GM18951 (cell line): ENCODE measurements around the gene TUBA4A.

ENCODE experiments used
- POLR2A ChIP-seq: IDR thresholded peaks from 4 replicates; pipeline ENCODE4 v1.6.1; 2011; ENCODE audit warnings: mild to moderate bottlenecking; ENCODE audit not compliant: insufficient read length, insufficient read depth; ENCODE audit errors: extremely low read depth
- in situ Hi-C: fragments of 300-500 bp; cut with MboI; formaldehyde crosslinking; loops from one replicate; pipeline ENCODE4 v1.12.0; 2022; ENCODE audit warnings: low sequenced_read_pairs, mixed read lengths, inconsistent platforms; ENCODE audit not compliant: unreplicated experiment

Gene TUBA4A

GRCh38 chr2:219223831-219224610 lies 29.7 kb downstream of the TUBA4A start:
- in situ Hi-C loops = no loop called here
- no peak for TF ChIP-seq POLR2A

GRCh38 chr2:219221957-219222518 lies 31.7 kb downstream of the TUBA4A start:
- TF ChIP-seq POLR2A = no peak
- in situ Hi-C loops = no loop called here

DNA sequence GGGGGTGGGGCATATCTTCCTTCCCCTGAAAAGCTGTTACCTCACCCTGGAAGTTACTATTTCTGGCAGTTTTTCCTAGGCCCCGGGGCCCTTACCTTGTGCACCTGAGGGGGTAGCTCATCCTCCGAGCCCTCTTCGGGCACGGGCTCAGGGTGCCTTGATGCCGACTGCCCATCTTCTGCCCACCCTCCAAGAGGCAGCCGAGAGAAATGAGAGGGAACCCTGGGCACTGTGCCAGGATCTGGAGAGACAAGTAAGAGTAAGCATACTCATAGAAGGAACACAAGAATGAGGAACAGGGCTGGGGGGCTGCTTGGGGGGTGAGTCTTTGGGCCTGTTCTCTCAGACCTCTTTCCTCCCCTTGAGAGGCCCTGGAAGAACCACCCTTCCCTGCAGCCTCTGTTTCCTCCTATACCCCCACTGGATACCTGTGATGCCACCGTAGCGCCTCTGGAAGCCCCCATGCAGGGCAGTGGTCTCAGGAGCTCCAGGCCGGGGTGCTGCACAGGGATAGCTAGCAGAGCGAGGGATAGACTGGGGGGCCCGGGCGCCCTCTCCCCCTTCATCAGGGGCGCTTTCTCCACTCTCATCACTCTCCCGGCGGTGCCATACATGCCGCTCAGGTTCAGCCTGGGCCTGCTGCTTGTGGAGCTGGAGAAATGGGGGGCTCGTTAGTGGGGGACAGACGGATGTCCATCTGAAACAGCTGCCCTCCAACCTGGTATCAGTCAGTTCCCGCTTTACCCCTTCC lies 32.9 kb downstream of the TUBA4A start:
- TF ChIP-seq POLR2A = no peak
- in situ Hi-C loops = no loop called here

- in situ Hi-C loops = no loop called here
- TF ChIP-seq POLR2A = no peak
Measured at GRCh38 chr2:219219784-219220532, 33.8 kb downstream of the TUBA4A start.

GRCh38 chr2:219218732-219219701 lies 34.7 kb downstream of the TUBA4A start, which contains the start of gene ABCB6:
Gene ABCB6, minus strand, starts transcription at chr2:219218958. Its CDS starts 285 bp downstream, at chr2:219218673.
- in situ Hi-C loops = no loop called here
- peak; percentile 93 for TF ChIP-seq POLR2A

DNA sequence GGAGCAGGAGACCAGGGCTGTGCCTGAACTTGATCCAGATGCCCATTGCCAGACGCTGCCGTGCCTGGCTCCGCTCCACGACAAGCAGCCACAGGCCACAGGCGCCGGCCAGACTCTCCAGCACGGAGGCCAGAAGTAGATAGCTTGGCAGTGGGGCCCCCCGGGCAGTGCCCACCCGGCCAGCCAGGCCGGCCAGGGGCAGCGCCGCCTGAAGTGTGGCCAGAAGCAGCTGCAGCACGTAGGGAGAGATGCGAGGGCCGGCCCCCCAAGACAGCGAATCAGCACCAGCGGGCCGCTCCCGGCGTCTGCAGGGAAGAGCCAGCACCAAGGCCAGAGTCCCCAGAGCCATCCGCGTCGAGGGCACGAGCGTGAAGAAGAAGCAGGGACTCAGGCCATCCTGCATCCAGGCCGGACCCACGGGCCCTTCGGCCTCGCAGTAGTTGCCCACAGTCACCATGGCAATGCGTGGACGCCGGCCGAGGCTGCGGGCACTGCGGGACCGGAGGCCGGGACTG lies 35.4 kb downstream of the TUBA4A start:
- in situ Hi-C loops = no loop called here
- no peak for TF ChIP-seq POLR2A

DNA sequence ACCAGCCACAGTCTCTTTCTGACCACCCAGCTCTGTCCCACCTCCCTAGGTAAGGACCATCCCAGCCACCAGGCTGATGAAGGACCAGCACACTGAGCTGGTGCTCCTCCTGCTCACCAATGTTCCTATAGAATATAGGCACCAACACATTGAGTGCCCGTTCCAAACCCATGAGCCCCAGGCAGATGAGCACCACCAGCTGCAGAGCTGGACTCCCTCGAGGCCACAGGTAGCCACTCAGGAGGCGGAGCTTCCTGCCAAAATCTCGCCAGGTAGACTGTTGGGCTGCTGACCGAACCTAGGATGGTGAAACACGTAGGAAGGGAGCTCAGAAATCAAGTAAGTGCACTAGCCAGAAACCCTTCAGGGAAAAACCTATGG lies 37.2 kb downstream of the TUBA4A start:
- in situ Hi-C loops = no loop called here

GRCh38 chr2:219215871-219216534 lies 37.7 kb downstream of the TUBA4A start:
- in situ Hi-C loops = no loop called here
- TF ChIP-seq POLR2A = no peak

More for the DNA sequence above, 37.2 kb downstream of the TUBA4A start:
- TF ChIP-seq POLR2A = no peak

GRCh38 chr2:219214786-219215185 lies 38.9 kb downstream of the TUBA4A start:
- in situ Hi-C loops = loop anchor here (5.0 kb wide), 1 partner anchor 52 kb away; the partner anchor contains the start of gene NHEJ1
- no peak for TF ChIP-seq POLR2A

DNA sequence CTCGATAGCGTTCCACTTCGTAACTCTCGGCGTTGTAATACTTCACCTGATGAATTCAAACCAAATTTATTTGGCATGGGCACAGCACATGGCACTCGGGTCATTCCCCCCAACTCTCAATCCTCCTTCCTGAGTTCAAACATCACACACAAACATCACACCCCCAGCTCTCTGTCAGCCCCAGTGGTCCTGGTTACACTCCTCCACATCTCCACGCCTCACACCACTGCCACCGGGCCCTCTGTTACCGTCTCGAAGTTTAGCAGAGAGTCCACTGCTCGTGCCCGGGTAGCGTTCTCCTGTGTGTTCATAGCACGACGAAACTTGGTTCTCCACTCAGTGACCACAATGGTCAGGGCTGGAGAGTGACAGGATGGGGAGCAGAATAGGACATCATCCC lies 39.6 kb downstream of the TUBA4A start:
- in situ Hi-C loops = loop anchor here (5.0 kb wide), 1 partner anchor 52 kb away; the partner anchor contains the start of gene NHEJ1
- no peak for TF ChIP-seq POLR2A

GRCh38 chr2:219213486-219214071 lies 40.1 kb downstream of the TUBA4A start:
- in situ Hi-C loops = loop anchor here (5.0 kb wide), 1 partner anchor 51 kb away; the partner anchor contains the start of gene NHEJ1
- no peak for TF ChIP-seq POLR2A

DNA sequence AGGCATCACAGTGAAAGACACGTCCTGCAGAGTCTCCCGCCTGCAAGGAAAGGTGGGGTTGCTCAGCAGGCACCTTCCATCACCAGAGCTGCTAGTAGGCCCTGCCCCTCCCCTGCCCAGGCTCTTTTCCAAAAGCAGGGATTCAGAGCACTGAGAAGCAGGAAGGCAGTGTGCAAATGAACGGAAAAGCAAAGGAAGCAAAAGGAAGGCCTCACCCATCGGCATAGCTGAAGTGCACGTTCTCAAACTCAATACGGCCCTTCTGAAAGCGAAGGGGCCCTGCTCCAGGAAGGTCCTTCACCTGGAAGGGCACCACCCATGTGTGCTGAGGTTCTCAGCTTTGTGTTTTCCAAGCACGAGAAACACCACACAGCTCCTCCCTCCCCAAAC lies 40.7 kb downstream of the TUBA4A start:
- TF ChIP-seq POLR2A = no peak
- in situ Hi-C loops = loop anchor here (5.0 kb wide), 1 partner anchor 51 kb away; the partner anchor contains the start of gene NHEJ1
